GOT3 (cell line): Measurements from ENCODE around the gene USP40.

ENCODE experiments used
- DNase-seq: peaks from one replicate; lab custom pipeline; 2025; ENCODE audit warnings: mixed read lengths; lab: John Stamatoyannopoulos, UW

Gene USP40

DNA sequence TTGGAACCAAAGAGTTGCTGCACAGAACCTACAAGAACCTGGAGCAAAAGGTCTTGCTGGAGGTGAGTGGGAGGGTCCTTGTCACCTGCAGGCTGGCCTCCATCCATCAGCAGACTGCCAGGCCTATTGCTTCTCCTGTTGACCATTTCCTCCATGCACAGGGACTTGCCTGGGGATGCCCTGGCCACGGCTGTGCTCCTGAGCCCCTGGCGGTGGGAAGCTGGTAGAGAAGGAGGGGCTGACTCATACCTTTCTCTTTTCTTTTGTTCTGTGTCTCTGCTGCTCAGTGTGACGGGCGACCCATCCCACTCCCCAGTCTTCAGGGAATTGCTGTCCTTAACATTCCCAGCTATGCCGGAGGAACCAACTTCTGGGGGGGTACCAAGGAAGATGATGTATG lies 109.6 kb downstream of the USP40 start:
- DNase-seq = no peak

DNA sequence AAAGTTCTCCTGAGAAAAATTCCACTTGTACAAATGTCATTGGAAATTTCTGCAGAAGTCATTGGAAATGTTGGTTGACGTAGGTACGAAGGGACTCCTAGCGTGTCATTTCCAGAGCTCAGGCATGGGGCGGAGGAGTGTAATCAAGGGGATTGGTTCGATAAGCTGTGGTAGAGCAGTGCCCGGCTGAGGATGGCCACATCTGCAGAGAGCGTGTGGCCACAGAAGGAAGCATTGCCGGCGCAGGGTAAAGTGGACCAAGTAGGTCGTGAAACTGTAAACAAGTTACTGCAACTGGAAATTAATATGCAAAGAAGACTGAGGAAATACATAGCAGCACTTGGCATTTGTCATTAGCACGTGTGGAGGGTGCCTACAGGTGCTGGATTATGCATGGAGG lies 110.5 kb downstream of the USP40 start:
- DNase-seq = no peak

DNA sequence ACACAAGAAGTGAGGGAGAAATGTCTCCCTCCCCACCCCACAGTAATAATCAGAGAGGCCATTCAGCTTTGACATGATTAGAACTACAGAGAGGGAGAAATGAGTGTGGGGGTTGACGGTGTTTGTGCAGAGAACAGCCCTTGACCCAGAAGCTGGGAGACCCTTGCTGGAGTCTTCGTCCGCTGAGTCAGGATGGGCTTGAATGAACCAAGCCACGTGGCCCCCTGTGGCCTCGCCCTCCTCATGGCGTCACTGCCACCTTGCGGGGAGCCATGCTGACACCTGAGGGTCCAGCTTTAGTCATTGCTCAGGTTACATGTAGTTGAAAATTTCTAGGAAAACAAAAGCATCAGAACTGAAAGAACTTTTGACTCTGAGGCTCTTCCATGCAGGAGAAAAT lies 111.1 kb downstream of the USP40 start:
- no peak for DNase-seq

DNA sequence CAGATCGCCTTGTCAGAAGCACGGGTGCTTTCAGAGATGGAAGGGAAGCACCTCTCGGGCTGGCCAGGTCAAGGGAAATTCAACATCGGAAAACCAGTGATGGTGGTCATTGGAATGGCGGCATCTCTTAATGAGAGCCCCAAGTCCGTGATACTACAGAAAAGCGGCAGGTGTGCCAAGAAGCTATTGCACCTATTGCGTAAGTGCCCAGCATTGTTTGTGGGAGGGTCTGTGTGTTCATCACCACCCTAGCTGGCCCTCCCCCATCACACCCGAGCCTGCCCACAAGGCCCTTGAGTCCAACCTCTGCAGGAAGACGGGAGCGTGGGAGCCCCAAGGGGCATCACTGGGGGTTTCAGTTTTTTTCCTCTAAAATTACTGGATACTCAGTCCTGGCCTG lies 111.6 kb downstream of the USP40 start:
- no peak for DNase-seq

DNA sequence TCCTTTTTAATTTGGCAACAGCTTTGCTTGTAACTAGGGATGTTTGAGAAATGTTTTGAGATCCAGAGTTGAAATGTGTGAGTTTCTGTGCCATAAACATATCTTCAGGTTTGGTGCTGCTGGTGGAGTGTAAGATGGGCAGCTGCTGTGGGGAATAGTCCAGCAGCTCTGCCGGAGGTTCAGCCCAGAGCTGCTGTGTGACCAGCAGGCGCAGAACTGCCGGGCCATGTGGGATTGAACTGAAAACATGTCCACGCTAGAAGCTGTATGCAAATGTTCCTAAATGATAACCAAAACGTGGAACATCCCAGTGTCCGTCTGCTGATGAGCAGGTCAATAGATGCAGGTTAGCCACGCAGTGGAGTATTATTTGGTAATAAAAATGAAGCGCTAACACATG lies 112.7 kb downstream of the USP40 start:
- no peak for DNase-seq

DNA sequence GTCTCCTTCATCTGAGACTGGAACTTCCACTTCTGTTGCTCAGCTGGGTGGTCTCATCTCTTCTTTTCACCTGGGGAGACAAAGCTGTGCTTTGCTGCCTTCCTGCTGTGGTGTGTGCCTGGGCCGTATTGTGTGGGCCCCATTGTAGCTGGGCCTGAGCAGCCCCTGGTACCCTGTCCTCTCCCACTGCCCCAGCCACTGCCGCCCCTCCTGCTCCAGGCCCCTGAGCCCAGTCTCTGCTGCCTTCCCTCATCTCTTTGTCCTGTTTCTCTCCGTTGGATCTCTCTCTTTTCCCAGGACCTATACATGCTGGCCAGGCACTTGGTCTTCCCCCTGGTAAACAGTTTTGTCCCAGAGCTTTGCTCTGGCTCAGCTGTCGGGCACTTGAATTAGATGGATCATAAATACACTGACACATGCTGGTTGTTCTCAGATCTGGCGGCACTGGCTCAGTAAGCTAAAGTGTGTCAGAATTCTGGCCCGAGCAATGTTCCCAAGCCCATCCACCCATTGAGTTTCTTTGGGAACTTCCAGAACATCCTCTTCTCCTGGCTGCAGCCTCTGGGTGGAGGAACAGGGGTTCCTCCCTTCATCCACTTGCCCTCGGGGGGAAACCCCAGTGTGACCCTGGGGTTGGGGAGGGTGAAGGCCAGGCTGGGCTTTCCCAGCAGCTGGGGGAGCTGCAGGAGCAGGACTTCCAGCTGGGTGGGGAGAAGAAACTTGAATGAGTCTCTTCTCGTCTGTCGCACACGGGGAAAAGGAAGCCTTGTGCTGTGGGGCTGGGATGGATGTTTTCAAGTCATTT lies 113.3 kb downstream of the USP40 start:
- no peak for DNase-seq

DNA sequence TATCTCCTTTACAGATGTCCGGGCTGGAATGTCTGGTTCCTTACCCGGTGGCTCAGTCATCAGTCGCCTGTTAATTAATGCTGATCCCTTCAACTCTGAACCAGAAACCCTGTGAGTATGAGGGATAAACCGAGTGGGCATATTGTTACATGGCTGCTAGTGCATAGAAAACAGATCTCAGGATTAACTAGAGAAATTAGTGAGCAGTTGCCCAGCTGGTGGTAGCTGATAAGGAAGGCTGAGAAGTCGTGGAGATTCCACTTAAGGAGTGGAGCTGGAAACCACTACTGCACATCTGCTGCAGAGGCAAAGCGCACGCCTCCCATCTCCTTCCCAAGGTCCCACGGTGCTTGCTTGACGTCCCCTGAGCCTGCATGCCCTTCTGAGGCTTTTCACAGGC lies 114.6 kb downstream of the USP40 start:
- no peak for DNase-seq

DNA sequence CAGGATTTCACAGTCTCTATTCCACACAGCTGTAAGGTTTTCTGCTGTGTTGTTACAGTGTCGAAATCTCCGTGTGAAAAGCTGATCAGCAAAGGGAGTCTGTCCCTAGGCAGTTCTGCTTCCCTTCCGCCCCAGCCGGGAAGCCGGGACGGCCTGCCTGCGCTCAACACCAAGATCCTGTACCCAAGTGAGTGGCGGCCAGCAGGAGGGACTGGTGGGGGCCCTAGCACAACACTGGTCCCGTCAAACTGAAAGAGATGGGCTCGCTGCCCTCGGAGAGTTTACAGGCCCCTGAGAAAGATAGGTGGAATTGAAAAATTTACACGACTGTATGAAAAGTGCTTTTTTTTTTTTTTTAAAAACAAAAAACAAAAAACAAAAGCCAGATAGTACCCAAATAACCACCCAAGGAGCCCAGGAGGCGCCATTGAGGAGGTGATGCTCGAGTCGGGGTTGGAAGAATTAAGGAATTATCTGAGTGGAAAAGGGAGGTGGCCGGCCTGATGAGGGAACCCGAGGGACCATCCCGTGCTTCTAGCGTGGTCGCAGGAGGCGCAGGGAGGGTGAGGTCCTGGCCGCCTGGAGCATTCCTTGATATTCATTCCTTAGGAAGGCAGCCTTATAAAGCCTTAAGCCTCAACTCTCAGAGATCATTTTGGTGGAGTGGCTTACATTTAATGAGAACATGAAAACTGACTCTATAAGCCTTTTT lies 115.6 kb downstream of the USP40 start:
- no peak for DNase-seq

DNA sequence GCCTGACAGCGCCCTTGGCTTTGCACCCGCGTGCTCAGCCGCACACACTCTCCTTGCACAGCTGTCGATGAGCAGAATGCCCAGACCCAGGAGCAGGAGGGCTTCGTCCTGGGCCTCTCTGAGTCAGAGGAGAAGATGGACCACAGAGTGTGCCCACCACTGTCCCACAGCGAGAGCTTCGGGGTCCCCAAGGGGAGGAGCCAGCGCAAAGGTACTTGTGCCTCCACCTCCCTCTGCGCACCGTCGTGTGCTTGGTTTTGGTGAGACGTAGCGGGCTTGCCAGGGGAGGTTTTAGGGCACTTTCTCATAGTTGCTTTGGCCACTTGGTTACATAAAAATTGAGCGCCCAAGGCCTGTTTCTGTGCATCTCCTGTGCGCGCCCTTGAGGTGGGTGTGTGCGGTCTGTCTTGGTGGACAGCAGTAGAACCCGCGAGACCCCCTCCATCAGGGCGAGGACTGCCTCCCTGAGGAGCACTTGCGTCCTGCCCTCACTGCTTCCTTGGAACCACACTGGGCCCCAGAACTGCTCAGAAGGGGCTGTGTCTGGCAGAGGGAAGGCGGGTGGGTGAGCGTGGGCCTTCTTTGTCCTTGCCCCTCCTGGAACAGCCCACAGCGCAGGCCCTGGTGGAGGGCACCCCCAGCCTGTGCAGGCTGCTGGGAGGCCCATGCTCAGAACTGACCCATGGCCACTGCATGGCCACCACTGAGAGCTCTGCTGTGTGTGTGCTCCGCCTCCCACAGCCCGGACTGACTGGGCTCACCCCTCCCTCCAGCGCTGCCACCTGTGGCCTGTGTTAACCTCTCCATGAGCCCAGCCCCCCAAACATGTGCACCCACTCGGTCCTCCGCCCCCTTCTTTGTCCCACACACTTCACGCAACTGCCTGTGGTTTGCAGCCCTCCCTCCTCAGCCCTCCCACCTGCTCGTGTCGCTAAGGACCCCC lies 116.4 kb downstream of the USP40 start:
- DNase-seq = no peak

DNA sequence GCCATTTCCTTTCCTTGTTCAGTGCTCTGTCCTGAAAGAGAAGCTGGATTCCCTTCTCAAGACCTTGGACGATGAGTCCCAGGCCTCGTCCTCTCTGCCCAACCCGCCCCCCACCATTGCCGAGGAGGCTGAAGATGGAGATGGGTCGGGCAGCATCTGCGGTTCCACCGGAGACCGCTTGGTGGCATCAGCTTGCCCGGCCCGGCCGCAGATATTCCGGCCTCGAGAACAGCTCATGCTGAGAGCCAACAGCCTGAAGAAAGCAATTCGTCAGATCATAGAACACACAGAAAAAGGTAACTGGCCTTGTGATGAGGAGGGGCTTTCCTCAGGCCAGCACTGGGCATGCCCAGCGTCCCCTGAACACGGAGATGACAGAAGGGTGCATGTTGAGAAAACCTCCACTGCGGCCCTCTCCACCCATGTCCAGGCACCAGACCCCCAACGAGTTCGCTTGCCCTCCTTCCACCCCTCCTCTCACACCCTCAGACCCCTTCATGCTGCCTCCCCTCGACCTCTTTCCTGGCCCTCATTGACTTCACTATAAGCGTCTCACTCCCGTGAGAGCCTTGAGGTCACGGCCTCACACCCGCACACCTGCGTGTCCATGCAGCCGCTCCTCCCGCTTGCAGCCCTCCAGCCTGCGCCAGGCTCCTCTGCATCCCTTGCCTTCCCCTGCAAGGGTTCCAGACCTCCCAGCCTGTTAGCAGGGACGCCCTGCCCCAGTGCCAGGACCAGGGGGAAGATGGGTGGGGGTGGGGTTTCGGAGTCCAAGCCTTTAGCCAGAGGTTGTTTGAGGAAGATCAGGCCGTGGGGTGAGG lies 117.3 kb downstream of the USP40 start:
- no peak for DNase-seq

DNA sequence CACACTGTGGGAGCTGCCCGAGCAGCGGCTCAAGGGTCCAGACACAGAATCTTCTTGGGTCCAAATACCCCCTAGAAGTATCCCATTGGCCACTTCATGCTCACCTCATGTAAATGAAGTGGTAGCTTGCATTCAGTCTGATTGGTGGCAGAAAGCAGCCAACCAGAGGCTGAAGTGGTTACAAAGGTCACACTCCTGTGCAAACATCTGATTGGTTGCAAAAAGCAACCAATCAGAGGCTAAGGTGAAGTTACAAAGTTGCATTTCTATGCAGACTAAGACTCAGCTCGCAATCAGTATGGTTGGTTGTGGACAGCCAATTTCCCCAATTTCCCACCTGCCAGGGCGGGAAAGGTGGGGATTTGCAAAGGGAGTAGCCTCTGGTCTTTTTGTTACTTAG lies 118.0 kb downstream of the USP40 start:
- DNase-seq = no peak

DNA sequence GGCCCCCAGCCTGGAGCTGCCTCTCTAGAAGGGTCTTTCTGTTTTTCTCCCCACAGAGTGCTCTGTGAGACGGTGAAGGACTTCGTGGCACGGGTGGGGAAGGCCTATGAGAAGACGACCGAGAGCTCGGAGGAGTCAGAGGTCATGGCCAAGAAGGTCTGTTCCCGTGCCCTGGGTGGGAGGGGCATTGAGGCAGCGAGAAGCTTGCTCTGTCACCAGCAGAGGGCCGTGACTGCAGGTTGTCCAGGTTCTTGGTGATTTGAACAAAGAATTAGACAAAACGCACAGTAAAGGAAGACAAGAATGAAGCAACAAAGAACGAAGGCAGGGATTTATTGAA lies 118.4 kb downstream of the USP40 start:
- DNase-seq = no peak

DNA sequence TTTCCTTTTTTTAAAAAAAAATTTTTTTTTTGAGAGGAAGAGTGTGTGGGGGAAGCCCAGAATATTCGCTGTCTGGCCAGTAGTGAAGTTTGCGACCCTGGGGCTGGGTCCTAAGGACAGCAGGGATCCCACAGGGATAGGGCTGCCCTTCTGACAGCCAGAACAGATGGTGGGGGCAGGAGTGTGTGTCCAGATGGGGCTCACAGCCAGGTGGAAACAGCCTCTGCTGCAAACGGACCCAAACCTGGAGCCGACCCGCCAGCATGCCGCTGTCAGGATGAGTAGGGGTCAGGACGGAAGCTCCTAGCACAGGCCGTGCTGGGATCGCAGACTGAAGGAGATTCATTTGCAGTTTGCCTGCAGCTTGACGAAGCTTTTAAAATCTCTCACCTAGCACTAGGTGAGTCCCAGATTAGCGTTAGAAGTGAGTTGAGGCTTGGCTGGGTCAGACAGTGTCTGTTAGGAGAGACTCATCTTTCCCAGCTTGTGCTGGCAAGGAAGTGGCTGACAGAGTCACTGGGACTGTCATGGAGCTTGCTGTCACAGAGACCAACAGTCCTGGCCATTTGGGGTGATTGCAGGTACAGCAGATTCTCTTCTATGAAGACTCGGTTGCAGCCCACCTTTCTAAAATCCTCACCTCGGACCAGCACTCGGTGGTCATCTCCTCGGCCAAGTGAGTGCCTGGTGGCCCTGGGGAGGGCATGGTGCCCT lies 118.9 kb downstream of the USP40 start:
- no peak for DNase-seq

DNA sequence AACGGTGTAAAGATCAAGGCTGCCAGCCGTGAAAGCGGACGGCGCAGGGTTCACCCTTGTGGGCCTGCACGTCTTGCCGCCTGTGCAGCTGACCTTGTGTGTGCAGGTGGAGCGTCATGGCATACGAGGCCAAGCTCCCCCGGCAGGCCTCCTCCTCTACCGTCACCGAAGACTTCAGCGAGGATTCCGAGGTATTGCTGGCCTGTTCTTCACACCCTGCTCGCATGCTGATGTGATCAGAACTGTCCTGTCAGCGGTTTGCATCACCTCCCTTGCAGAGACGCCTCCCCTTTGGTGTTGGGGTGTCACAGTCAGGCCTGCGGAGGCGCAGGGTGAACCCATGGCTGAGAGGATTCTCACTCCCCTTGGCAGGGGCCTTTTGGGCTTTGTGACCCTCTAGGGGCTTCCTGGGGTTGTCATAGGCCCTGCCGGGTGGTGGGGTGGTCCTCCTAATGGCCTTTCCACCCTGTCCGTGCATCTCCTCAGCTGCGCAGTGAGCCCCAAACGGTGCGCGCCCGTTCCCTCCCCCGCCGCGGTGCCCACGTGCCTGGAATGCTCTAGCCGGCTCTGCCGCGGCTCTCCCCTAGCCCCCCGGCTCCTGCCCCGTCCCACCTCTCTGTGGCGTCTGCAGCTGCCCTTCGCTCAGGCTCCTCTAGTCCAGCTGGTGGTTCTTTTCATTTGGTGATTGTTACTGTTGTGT lies 119.8 kb downstream of the USP40 start:
- DNase-seq = no peak

DNA sequence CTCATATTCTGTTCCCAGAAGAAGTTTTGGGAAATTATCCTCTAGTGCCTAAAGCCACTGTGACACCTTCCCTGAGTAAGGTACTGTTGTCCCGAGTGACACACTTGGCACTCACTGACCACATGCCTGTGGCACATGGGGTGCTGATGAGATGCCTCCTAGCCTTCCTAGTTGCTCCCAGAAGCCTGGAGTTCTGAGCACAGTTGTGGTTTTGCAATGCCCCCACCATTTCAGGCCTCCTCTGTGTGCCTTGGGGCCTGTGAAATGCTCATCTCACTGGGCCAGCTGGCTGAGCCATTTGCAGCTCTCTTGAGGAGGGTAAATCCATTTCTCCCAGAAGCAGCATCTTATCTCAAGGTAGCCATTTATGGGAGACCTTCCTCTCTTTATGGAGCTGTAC lies 120.5 kb downstream of the USP40 start:
- DNase-seq = no peak

DNA sequence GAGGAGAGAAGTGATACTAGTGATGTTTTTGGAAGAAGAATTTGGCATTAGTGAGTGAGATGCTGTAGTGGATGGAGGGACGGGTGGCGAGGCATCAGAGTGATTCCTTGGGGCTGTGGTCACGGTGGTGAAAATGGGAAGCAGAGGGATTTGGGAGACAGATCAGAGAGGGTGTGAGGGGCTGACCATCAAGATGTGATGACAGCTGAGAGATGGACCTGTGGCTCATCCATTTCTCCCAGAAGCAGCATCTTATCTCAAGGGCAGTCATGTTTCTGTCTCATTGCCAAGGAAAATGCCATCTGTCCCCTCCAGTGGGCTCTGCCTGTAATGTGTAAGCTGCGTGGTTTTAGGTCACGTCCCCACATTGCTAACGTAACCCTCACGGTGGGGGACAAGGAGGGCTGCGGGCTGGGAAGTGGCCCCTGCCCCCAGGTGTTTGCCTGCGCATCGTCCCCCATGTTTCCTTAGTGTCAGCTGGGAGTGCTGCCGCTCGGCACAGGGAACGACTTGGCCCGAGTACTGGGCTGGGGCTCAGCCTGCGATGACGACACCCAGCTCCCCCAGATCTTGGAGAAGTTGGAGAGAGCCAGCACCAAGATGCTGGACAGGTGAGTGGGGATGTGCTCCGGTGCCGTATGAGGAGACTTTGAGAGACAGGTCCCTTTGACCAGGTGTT lies 121.3 kb downstream of the USP40 start:
- DNase-seq = no peak

DNA sequence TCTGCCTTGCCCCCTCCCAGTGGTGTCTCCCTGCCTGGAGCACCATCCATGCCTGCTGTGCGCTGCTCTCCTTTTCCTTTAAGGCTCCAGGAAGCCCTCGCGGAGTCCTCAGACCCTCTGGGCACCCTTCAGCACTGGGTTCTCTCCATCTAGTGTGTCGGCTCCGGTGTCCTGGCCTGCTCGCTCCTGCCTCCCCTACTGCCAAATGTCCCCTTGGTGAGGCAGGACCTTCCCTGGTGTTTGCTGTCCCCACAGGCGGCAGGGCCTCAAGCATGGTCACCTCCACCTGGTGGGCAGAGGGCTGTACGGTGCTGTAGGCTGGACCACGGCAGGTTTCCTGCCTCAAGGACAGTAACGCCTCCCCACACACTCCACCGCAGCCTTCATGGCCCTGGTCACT lies 122.1 kb downstream of the USP40 start:
- DNase-seq = no peak

DNA sequence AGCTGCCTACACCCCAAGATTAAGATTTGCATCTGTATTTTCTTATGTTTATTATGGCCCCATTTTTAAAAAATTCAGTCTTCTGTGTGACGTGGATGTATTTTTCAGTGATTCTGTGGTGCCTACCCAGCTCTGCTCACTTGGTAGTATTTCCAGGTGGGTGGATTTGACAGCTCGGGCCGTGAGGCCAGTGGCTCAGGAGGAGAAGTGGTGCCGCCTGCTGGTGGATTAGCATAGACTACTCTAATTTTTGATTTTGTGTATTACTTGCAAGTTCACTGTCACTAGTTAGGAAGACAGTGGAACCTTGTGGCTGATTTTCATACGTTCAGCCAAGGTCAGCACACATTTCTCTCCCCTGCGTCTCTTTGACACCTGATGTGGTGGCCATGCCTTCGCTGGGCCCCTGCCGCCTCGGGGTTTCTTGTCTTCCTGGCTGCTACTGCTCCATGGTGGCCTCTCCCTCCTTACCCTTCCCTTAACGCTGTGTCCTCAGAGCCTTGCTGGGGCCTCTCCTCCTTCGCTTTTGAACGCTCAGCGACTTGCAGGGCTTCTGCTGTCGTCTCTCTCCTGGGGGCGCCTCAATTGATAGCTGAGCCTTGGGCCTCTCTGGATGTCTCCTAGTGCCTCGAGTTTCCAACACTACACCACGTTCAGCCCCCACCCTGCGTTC lies 122.9 kb downstream of the USP40 start:
- no peak for DNase-seq

DNA sequence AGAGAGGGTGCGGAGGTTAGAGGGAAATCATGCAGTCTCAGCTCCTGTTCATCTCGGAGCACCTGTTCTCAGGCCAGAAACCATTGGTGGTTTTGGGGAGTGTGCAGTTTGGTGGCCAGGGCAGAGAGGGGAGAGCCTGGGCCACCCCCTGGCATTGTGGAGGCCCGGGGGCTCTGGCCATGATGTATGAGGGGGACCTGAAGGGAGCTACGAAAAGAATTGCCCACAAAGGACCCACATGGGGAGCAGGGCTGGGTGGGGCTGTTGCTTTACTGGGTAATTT lies 124.6 kb downstream of the USP40 start:
- DNase-seq = no peak
